ENCODE measurements around the gene SPDYE4.

Gene SPDYE4

GRCh38 chr17:8708025-8708461 lies 50.3 kb downstream of the SPDYE4 start:
- peak in 1 of 2 donors; percentile 46 for DNase-seq

GRCh38 chr17:8707332-8708024 lies 50.9 kb downstream of the SPDYE4 start:
- no peak for DNase-seq

- no peak for DNase-seq
These were observed 51.9 kb downstream of the SPDYE4 start for GRCh38 chr17:8706431-8706830.

GRCh38 chr17:8705427-8705826 lies 52.9 kb downstream of the SPDYE4 start:
- no peak for DNase-seq

GRCh38 chr17:8703001-8703400 lies 55.3 kb downstream of the SPDYE4 start:
- no peak for DNase-seq

- no peak for DNase-seq
These were observed 56.6 kb downstream of the SPDYE4 start for GRCh38 chr17:8701754-8702153.

- DNase-seq: no peak
These were observed 57.1 kb downstream of the SPDYE4 start for GRCh38 chr17:8701221-8701620.

All from bone marrow (tissue), 2 donors.